Left lung (tissue), 10 donors: ENCODE measurements around the gene OXTR. TPM values are rescaled to one million over a fixed set of nuclear protein-coding genes. Genes with fewer than 3 reads are reported as not detected.

ENCODE experiments used
- ATAC-seq: fragments of 200-7000 bp; cut with Tn5 transposase; one replicate; pipeline ENCODE4 v1.9.1; 2020; ENCODE audit warnings: moderate library complexity
- DNase-seq, 4 donors: peaks; one replicate each; pipeline ENCODE4 v3.0.0-alpha.2; 2013 to 2020
- H3K27ac ChIP-seq, 2 donors: fragments of 200-600 bp; sonication (generic) in 1 of 2; one replicate each; pipeline versions ENCODE4 v1.5.0 to v1.8.0; 2020 to 2021
- H3K27me3 ChIP-seq, 2 donors: fragments of 200-600 bp; sonication (generic) in 1 of 2; one replicate each; pipeline versions ENCODE4 v1.5.0 to v1.8.0; 2020 to 2021
- H3K36me3 ChIP-seq, 2 donors: fragments of 200-600 bp; sonication (generic) in 1 of 2; one replicate each; pipeline versions ENCODE4 v1.5.0 to v1.8.0; 2020 to 2021
- H3K4me1 ChIP-seq, 2 donors: fragments of 200-600 bp; one replicate each; pipeline ENCODE4 v1.8.0; 2021
- H3K4me3 ChIP-seq, 2 donors: fragments of 200-600 bp; sonication (generic) in 1 of 2; one replicate each; pipeline versions ENCODE4 v1.5.0 to v1.8.0; 2020 to 2021; ENCODE audit warnings: mild to moderate bottlenecking in 1 of 2
- H3K9me3 ChIP-seq, 2 donors: fragments of 200-600 bp; sonication (generic) in 1 of 2; one replicate each; pipeline versions ENCODE4 v1.5.0 to v1.8.0; 2020 to 2021
- CTCF ChIP-seq, 2 donors: fragments of 200-600 bp; sonication (generic) in 1 of 2; IDR thresholded peaks; one replicate each; pipeline versions ENCODE4 v1.5.0 to v1.8.0; 2021; ENCODE audit warnings: antibody characterized with exemption in 2 of 2
- intact Hi-C, 2 donors: fragments of 100-400 bp; cut with DNase I; formaldehyde crosslinking; loops; one replicate each; pipeline versions ENCODE4 v1.11.2 to v1.14.2; 2022
- polyA plus RNA-seq, 6 donors: library from polyadenylated mRNA; unstranded; fragments of 120-200 nt; gene quantifications; one replicate each; pipeline ENCODE4 v1.2.1, GENCODE V29; 2013; ENCODE audit not compliant: insufficient read length in 6 of 6
- total RNA-seq, 2 donors: library from RNA; stranded (reverse); fragmentation: NEBNext Ultra II Directional; extraction: Animal tissue kit (Norgen Biotek cat#: 25700); gene quantifications; one replicate each; pipeline ENCODE4 v1.2.1, GENCODE V29; 2021
- donor health status: DM: no; HTN: yes; CAD: no.
- donor health status: DM: no; HTN: no; CAD: no.

OXTR gene
- total and polyA plus RNA-seq, 8 donors, result 0.82 to 4.9 (median 1.5) TPM

GRCh38 chr3:8773941-8774542 is 4.6 kb upstream of the OXTR start:
- Histone ChIP-seq H3K9me3 (no peaks in the 10 kb centered on the region), H3K36me3 (no peaks in the 10 kb centered on the region), H3K4me1 (peaks cover 2 to 7% of the 10 kb centered on the region in 2 donors), H3K27ac (no peak overlapping the region), H3K27me3 (peaks cover 8 to 20% of the 10 kb centered on the region in 2 donors), H3K4me3 (no peak overlapping the region)
- ATAC-seq, result no peak
- TF ChIP-seq CTCF (IDR thresholded peaks at IDR 0.05), result no peak
- intact Hi-C loops, result no loop called here
- DNase-seq, result no peak

- no peak for DNase-seq
- H3K9me3 ChIP-seq, result no peaks in the 10 kb centered on the region
- no peak for TF ChIP-seq CTCF (IDR thresholded peaks at IDR 0.05)
- H3K27ac ChIP-seq, result no peak overlapping the region
- no peak for ATAC-seq
- H3K4me1 ChIP-seq, result peaks cover 8 to 24% of the 10 kb centered on the region in 2 donors
- intact Hi-C loops, result no loop called here
- peak overlapping the region in 1 of 2 donors; percentile 12 for H3K4me3 ChIP-seq
- H3K27me3 ChIP-seq, result peaks cover 30 to 48% of the 10 kb centered on the region in 2 donors
- H3K36me3 ChIP-seq, result no peaks in the 10 kb centered on the region
Measured at GRCh38 chr3:8768364-8769087, 887 bp downstream of the OXTR start.

GRCh38 chr3:8767667-8768363 is 1.6 kb downstream of the OXTR start:
- Histone ChIP-seq H3K27me3 (peaks cover 30 to 48% of the 10 kb centered on the region in 2 donors), H3K4me3 (peak overlapping the region in 1 of 2 donors; percentile 12), H3K4me1 (peaks cover 8 to 24% of the 10 kb centered on the region in 2 donors), H3K36me3 (no peaks in the 10 kb centered on the region), H3K27ac (no peak overlapping the region), H3K9me3 (no peaks in the 10 kb centered on the region)
- ATAC-seq (peak; percentile 30), DNase-seq (peak in 2 of 4 donors; percentile 27 to 60)
- intact Hi-C loops, result no loop called here
- TF ChIP-seq CTCF (IDR thresholded peaks at IDR 0.05), result no peak

- TF ChIP-seq CTCF (IDR thresholded peaks at IDR 0.05), result no peak
- no peaks in the 10 kb centered on the region for H3K36me3 ChIP-seq
- no peak overlapping the region for H3K27ac ChIP-seq
- ATAC-seq, result no peak
- H3K4me3 ChIP-seq, result peak overlapping the region in 1 of 2 donors; percentile 12
- DNase-seq, result no peak
- peaks cover 8 to 24% of the 10 kb centered on the region in 2 donors for H3K4me1 ChIP-seq
- intact Hi-C loops, result no loop called here
- H3K27me3 ChIP-seq, result peaks cover 30 to 48% of the 10 kb centered on the region in 2 donors
- H3K9me3 ChIP-seq, result no peaks in the 10 kb centered on the region
Measured at GRCh38 chr3:8767256-8767666, 2.2 kb downstream of the OXTR start.

GRCh38 chr3:8766148-8766547 is 3.3 kb downstream of the OXTR start:
- H3K4me1 ChIP-seq, result peaks cover 8 to 24% of the 10 kb centered on the region in 2 donors
- no peaks in the 10 kb centered on the region for H3K9me3 ChIP-seq
- H3K27ac ChIP-seq, result no peak overlapping the region
- ATAC-seq (no peak), DNase-seq (no peak)
- no peak overlapping the region for H3K4me3 ChIP-seq
- no peaks in the 10 kb centered on the region for H3K36me3 ChIP-seq
- H3K27me3 ChIP-seq, result peaks cover 30 to 48% of the 10 kb centered on the region in 2 donors
- intact Hi-C loops, result no loop called here
- no peak for TF ChIP-seq CTCF (IDR thresholded peaks at IDR 0.05)
